Measurements from ENCODE around the gene LTO1.

LTO1 gene

GRCh38 chr11:69703453-69703767, 28.3 kb upstream of the LTO1 start:
- DNase-seq (ENCODE audit: low read depth): no peak
- H3K4me3 ChIP-seq (ENCODE audit: low read depth, low read length): no peak overlapping the region
- TF ChIP-seq MAX (IDR thresholded peaks at IDR 0.05; ENCODE audit: low read depth, low read length) (no peak), MYC (IDR thresholded peaks at IDR 0.05; ENCODE audit: low read depth, low read length) (no peak), CTCF (IDR thresholded peaks at IDR 0.05; ENCODE audit: low read depth, low read length) (no peak), POLR2A (IDR thresholded peaks at IDR 0.05; ENCODE audit: extremely low read depth, insufficient read length) (no peak)

GRCh38 chr11:69702769-69703452, 27.8 kb upstream of the LTO1 start:
- H3K4me3 ChIP-seq (ENCODE audit: low read depth, low read length): no peak overlapping the region

GRCh38 chr11:69702239-69702691, 27.1 kb upstream of the LTO1 start:
- no peak for DNase-seq (ENCODE audit: low read depth)
- TF ChIP-seq CTCF (IDR thresholded peaks at IDR 0.05; ENCODE audit: low read depth, low read length) (no peak), MAX (IDR thresholded peaks at IDR 0.05; ENCODE audit: low read depth, low read length) (no peak), MYC (IDR thresholded peaks at IDR 0.05; ENCODE audit: low read depth, low read length) (no peak), POLR2A (IDR thresholded peaks at IDR 0.05; ENCODE audit: extremely low read depth, insufficient read length) (no peak)
- H3K4me3 ChIP-seq (ENCODE audit: low read depth, low read length): no peak overlapping the region

More at GRCh38 chr11:69702769-69703452, 27.8 kb upstream of the LTO1 start:
- no peak for DNase-seq (ENCODE audit: low read depth)
- TF ChIP-seq MAX (IDR thresholded peaks at IDR 0.05; ENCODE audit: low read depth, low read length) (no peak), CTCF (IDR thresholded peaks at IDR 0.05; ENCODE audit: low read depth, low read length) (no peak), POLR2A (IDR thresholded peaks at IDR 0.05; ENCODE audit: extremely low read depth, insufficient read length) (no peak), MYC (IDR thresholded peaks at IDR 0.05; ENCODE audit: low read depth, low read length) (no peak)

GRCh38 chr11:69700278-69701140, 25.4 kb upstream of the LTO1 start:
- H3K4me3 ChIP-seq (ENCODE audit: low read depth, low read length): no peak overlapping the region
- DNase-seq (ENCODE audit: low read depth): no peak
- TF ChIP-seq POLR2A (IDR thresholded peaks at IDR 0.05; ENCODE audit: extremely low read depth, insufficient read length) (no peak), MAX (IDR thresholded peaks at IDR 0.05; ENCODE audit: low read depth, low read length) (no peak), MYC (IDR thresholded peaks at IDR 0.05; ENCODE audit: low read depth, low read length) (no peak)

GRCh38 chr11:69699213-69699612, 24.1 kb upstream of the LTO1 start:
- no peak overlapping the region for H3K4me3 ChIP-seq (ENCODE audit: low read depth, low read length)
- no peak for DNase-seq (ENCODE audit: low read depth)
- no peak for TF ChIP-seq POLR2A (IDR thresholded peaks at IDR 0.05; ENCODE audit: extremely low read depth, insufficient read length)
- TF ChIP-seq CTCF (IDR thresholded peaks at IDR 0.05; ENCODE audit: low read depth, low read length): no peak
- TF ChIP-seq MAX (IDR thresholded peaks at IDR 0.05; ENCODE audit: low read depth, low read length): no peak
- TF ChIP-seq MYC (IDR thresholded peaks at IDR 0.05; ENCODE audit: low read depth, low read length): no peak

- TF ChIP-seq CTCF (IDR thresholded peaks at IDR 0.05; ENCODE audit: low read depth, low read length) (no peak), MYC (IDR thresholded peaks at IDR 0.05; ENCODE audit: low read depth, low read length) (no peak), MAX (IDR thresholded peaks at IDR 0.05; ENCODE audit: low read depth, low read length) (no peak), POLR2A (IDR thresholded peaks at IDR 0.05; ENCODE audit: extremely low read depth, insufficient read length) (no peak)
- no peak for DNase-seq (ENCODE audit: low read depth)
- no peak overlapping the region for H3K4me3 ChIP-seq (ENCODE audit: low read depth, low read length)
Observed at GRCh38 chr11:69698362-69698761, 23.2 kb upstream of the LTO1 start.
